ENCODE data around the gene KCNB1. TPM values are rescaled to one million over a fixed set of nuclear protein-coding genes. Genes with fewer than 3 reads are reported as not detected.

KCNB1 gene
- total RNA-seq, 1 donor: not detected

- DNase-seq (ENCODE audit: low read depth): no peak
- no peak overlapping the region for H3K4me3 ChIP-seq (ENCODE audit: low read depth, low read length)
- no peak for TF ChIP-seq CTCF (IDR thresholded peaks at IDR 0.05; ENCODE audit: insufficient read depth, low read depth, low read length)
Observed at GRCh38 chr20:49481116-49481515, 1.4 kb downstream of the KCNB1 start.

GRCh38 chr20:49480236-49480635, 2.2 kb downstream of the KCNB1 start:
- no peak for DNase-seq (ENCODE audit: low read depth)
- TF ChIP-seq CTCF (IDR thresholded peaks at IDR 0.05; ENCODE audit: insufficient read depth, low read depth, low read length): no peak

GRCh38 chr20:49479785-49480184, 2.7 kb downstream of the KCNB1 start:
- H3K4me3 ChIP-seq (ENCODE audit: low read depth, low read length): no peak overlapping the region
- DNase-seq (ENCODE audit: low read depth): no peak
- no peak for TF ChIP-seq CTCF (IDR thresholded peaks at IDR 0.05; ENCODE audit: insufficient read depth, low read depth, low read length)

More at GRCh38 chr20:49480236-49480635, 2.2 kb downstream of the KCNB1 start:
- no peak overlapping the region for H3K4me3 ChIP-seq (ENCODE audit: low read depth, low read length)

GRCh38 chr20:49478754-49479689, 3.4 kb downstream of the KCNB1 start:
- TF ChIP-seq CTCF (IDR thresholded peaks at IDR 0.05; ENCODE audit: insufficient read depth, low read depth, low read length): no peak
- no peak overlapping the region for H3K4me3 ChIP-seq (ENCODE audit: low read depth, low read length)
- DNase-seq (ENCODE audit: low read depth): no peak

GRCh38 chr20:49478266-49478665, 4.2 kb downstream of the KCNB1 start:
- no peak overlapping the region for H3K4me3 ChIP-seq (ENCODE audit: low read depth, low read length)

GRCh38 chr20:49477200-49477599, 5.3 kb downstream of the KCNB1 start:
- H3K4me3 ChIP-seq (ENCODE audit: low read depth, low read length): no peak overlapping the region
- no peak for TF ChIP-seq CTCF (IDR thresholded peaks at IDR 0.05; ENCODE audit: insufficient read depth, low read depth, low read length)
- DNase-seq (ENCODE audit: low read depth): no peak

More at GRCh38 chr20:49478266-49478665, 4.2 kb downstream of the KCNB1 start:
- no peak for DNase-seq (ENCODE audit: low read depth)
- TF ChIP-seq CTCF (IDR thresholded peaks at IDR 0.05; ENCODE audit: insufficient read depth, low read depth, low read length): no peak

Measured in fibroblast of villous mesenchyme (primary cell).